Right lobe of liver (tissue), 6 donors: ENCODE measurements around the gene NPAS2. TPM values are rescaled to one million over a fixed set of nuclear protein-coding genes. Genes with fewer than 3 reads are reported as not detected.
A peak's percentile ranks its signal among the peaks of the same experiment; 100 is the strongest.

Experiments used
- ATAC-seq, 4 donors: fragments of 200-7000 bp; cut with Tn5 transposase; one replicate each; pipeline ENCODE4 v1.9.1; 2020; ENCODE audit warnings: mild to moderate bottlenecking in 4 of 4, moderate library complexity in 4 of 4
- DNase-seq, 3 donors: peaks; one replicate each; pipeline ENCODE4 v3.0.0-alpha.2; 2020
- H3K27ac ChIP-seq, 3 donors: fragments of 200-600 bp; one replicate each; pipeline ENCODE4 v1.8.0; 2022
- H3K27me3 ChIP-seq, 2 donors: fragments of 200-600 bp; one replicate each; pipeline ENCODE4 v1.8.0; 2022
- H3K36me3 ChIP-seq, 4 donors: fragments of 200-600 bp; sonication (generic) in 1 of 4; one replicate each; pipeline versions ENCODE4 v1.5.1 to v1.8.0; 2017 to 2022; ENCODE audit warnings: control low read depth in 1 of 4
- H3K4me1 ChIP-seq, 4 donors: fragments of 200-600 bp; sonication (generic) in 1 of 4; one replicate each; pipeline versions ENCODE4 v1.5.1 to v1.8.0; 2017 to 2022; ENCODE audit warnings: control low read depth in 1 of 4
- H3K4me3 ChIP-seq, 3 donors: fragments of 200-600 bp; one replicate each; pipeline ENCODE4 v1.8.0; 2022
- H3K9me3 ChIP-seq, 4 donors: fragments of 200-600 bp; sonication (generic) in 1 of 4; one replicate each; pipeline versions ENCODE4 v1.5.1 to v1.8.0; 2017 to 2022; ENCODE audit warnings: control low read depth in 1 of 4
- POLR2A ChIP-seq: fragments of 450-650 bp; IDR thresholded peaks from one replicate; pipeline ENCODE4 v1.6.1; 2017; ENCODE audit warnings: antibody characterized with exemption, mild to moderate bottlenecking
- WGBS: methylation state at CpG from one replicate; pipeline ENCODE4 v1.1.6; 2018; ENCODE audit warnings: low coverage, low lambda C conversion rate; ENCODE audit not compliant: insufficient coverage; ENCODE audit errors: missing lambda C conversion rate; 5-methylcytosine and 5-hydroxymethylcytosine counted together
- intact Hi-C, 2 donors: fragments of 100-400 bp; cut with DNase I; formaldehyde crosslinking; loops; one replicate each; pipeline versions ENCODE4 v1.11.2 to v1.14.1; 2022
- total RNA-seq, 6 experiments: library from RNA; depleted of rRNA in 2 of 6; stranded (reverse); fragments of >200 nt in 2 of 6; fragmentation: NEBNext Ultra II Directional in 3 of 6; extraction: Animal tissue kit (Norgen Biotek cat#: 25700) in 3 of 6; gene quantifications; one replicate each; pipeline versions ENCODE4 v1.1.0 to v1.2.4, GENCODE V29; 2016 to 2023
- TF ChIP-seq, protein P1 (sequence below), 4 donors: fragments of 200-600 bp in 3 of 4; fragments of 450-650 bp in 1 of 4; IDR thresholded peaks; one replicate each; pipeline versions ENCODE4 v1.5.1 to v1.8.0; 2016 to 2022; ENCODE audit warnings: antibody characterized with exemption in 4 of 4, mild to moderate bottlenecking in 2 of 4
- donor health status: DM: no; HTN: yes; CAD: no.
- donor health status: DM: no; HTN: no; CAD: no.
- donor health status: DM: no; HTN: no; CAD: no.
- donor health status: DM: no; HTN: yes; CAD: no.
- donor health status: DM: no; HTN: yes; CAD: no.

Gene NPAS2
- total RNA-seq, 6 experiments from 2014 or later = 8.8 to 33.3 (median 24.5) TPM

DNA sequence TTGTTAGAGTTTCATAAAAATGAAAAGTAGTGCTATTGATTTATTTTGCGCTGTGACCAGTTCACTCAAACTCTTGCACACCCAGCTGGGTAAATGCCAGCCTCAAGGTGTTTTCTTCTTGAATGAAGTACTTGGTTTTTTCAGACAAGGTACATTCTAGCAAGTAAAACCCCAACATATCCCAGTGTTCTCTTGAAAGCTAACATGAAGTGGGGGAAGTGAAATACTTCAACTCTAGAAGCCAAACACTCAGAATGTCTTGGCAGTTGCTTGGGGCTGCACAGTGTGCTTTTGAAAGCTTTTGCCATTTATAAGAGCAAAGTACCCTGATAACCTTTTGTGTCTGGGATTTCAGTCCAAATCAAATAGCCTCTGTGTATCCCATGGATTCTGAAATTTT, 13.4 kb downstream of the NPAS2 start:
- DNase-seq (no peak), ATAC-seq (peak; percentile 58 to 86 (median 80))
- no peaks in the 10 kb centered on the region for H3K9me3 ChIP-seq
- H3K27me3 ChIP-seq = no peaks in the 10 kb centered on the region
- H3K36me3 ChIP-seq = no peaks in the 10 kb centered on the region
- intact Hi-C loops = no loop called here
- H3K27ac ChIP-seq = peak overlapping the region in 2 of 3 donors; percentile 20 to 35
- peaks cover 0 to 34% (median 11%) of the 10 kb centered on the region in 4 donors for H3K4me1 ChIP-seq
- no peak for TF ChIP-seq POLR2A
- TF ChIP-seq, protein P1, sequence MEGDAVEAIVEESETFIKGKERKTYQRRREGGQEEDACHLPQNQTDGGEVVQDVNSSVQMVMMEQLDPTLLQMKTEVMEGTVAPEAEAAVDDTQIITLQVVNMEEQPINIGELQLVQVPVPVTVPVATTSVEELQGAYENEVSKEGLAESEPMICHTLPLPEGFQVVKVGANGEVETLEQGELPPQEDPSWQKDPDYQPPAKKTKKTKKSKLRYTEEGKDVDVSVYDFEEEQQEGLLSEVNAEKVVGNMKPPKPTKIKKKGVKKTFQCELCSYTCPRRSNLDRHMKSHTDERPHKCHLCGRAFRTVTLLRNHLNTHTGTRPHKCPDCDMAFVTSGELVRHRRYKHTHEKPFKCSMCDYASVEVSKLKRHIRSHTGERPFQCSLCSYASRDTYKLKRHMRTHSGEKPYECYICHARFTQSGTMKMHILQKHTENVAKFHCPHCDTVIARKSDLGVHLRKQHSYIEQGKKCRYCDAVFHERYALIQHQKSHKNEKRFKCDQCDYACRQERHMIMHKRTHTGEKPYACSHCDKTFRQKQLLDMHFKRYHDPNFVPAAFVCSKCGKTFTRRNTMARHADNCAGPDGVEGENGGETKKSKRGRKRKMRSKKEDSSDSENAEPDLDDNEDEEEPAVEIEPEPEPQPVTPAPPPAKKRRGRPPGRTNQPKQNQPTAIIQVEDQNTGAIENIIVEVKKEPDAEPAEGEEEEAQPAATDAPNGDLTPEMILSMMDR (IDR thresholded peaks at IDR 0.05) = no peak
- 36% methylated on average over 1 of the region's 1 CpG for WGBS
- H3K4me3 ChIP-seq = no peak overlapping the region

DNA sequence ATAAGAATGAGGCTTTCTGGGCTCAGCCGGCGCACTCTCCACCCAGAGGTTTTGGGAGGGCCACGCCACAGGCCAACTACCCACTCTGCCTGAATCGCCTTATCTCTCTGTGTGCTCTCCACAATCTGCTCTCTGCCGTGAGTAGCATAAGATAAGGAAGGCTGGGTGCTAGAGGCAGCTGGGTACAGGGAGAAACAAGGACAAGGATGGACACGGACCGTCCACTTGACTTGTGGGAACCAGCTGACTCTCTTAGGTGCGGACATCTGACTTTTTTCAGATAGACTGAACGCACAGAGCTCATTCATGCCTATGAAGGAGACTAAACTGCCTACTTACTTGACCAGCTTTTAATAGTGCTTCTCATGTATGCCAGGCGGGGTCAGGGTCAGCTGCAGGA, 14.3 kb downstream of the NPAS2 start:
- Histone ChIP-seq H3K9me3 (no peaks in the 10 kb centered on the region), H3K36me3 (no peaks in the 10 kb centered on the region)
- WGBS = 76% methylated on average over 7 of the region's 10 CpGs

GRCh38 chr2:100835006-100835659, 15.2 kb downstream of the NPAS2 start:
- peaks cover 0 to 34% (median 11%) of the 10 kb centered on the region in 4 donors for H3K4me1 ChIP-seq
- WGBS = 60% methylated on average over 13 of the region's 16 CpGs

More for the DNA sequence above, 14.3 kb downstream of the NPAS2 start:
- TF ChIP-seq, protein P1 (IDR thresholded peaks at IDR 0.05) = no peak
- no peak for TF ChIP-seq POLR2A
- intact Hi-C loops = no loop called here
- Histone ChIP-seq H3K4me3 (no peak overlapping the region), H3K27me3 (no peaks in the 10 kb centered on the region), H3K27ac (peak overlapping the region in 1 of 3 donors; percentile 4), H3K4me1 (peaks cover 0 to 34% (median 11%) of the 10 kb centered on the region in 4 donors)
- ATAC-seq = peak in 1 of 4 donors; percentile 9
- no peak for DNase-seq

DNA sequence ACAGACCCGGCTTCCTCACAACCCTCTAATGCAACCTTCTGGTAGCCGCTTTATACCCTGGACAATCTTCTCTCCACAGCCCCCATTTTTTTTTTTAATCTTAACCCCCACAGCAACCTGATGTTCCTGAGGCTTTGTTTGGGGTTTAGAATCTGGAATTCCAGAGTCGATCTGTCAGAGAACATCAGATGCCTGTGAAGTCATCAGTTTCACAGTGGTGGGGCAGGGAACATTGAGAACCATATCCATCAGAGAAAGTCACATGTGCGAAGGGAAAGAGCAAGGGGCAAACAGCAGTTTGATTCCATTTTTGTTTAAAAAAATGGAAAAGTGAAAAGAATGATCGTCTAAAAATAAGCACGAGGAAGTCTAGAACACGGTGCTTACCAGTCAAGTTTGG, 20.6 kb downstream of the NPAS2 start:
- Histone ChIP-seq H3K4me3 (no peak overlapping the region), H3K9me3 (no peaks in the 10 kb centered on the region), H3K27me3 (no peaks in the 10 kb centered on the region), H3K27ac (no peak overlapping the region), H3K4me1 (peaks cover 0 to 32% (median 15%) of the 10 kb centered on the region in 4 donors), H3K36me3 (no peaks in the 10 kb centered on the region)
- intact Hi-C loops = no loop called here
- WGBS = 81% methylated on average over 7 of the region's 7 CpGs
- DNase-seq (no peak), ATAC-seq (no peak)
- TF ChIP-seq, protein P1 (IDR thresholded peaks at IDR 0.05) = no peak
- no peak for TF ChIP-seq POLR2A

More at GRCh38 chr2:100835006-100835659, 15.2 kb downstream of the NPAS2 start:
- DNase-seq (no peak), ATAC-seq (peak in 1 of 4 donors; percentile 14)
- H3K4me3 ChIP-seq = no peak overlapping the region
- H3K36me3 ChIP-seq = no peaks in the 10 kb centered on the region
- H3K27me3 ChIP-seq = no peaks in the 10 kb centered on the region
- H3K9me3 ChIP-seq = no peaks in the 10 kb centered on the region
- intact Hi-C loops = no loop called here
- H3K27ac ChIP-seq = peak overlapping the region in 1 of 3 donors; percentile 9
- TF ChIP-seq, protein P1 (IDR thresholded peaks at IDR 0.05) = no peak
- no peak for TF ChIP-seq POLR2A
